MG63 (cell line): ENCODE results near the gene AAR2. TPM values are rescaled to one million over a fixed set of nuclear protein-coding genes. Genes with fewer than 3 reads are reported as not detected.

ENCODE experiments used
- DNase-seq: peaks from one replicate; pipeline ENCODE4 v3.0.0-alpha.2; 2020
- H3K27me3 ChIP-seq: fragments of 250-450 bp; sonication (Bioruptor Pico); 2 replicates; pipeline ENCODE4 v1.5.1; 2020; ENCODE audit warnings: mild to moderate bottlenecking, moderate library complexity
- H3K36me3 ChIP-seq: fragments of 250-450 bp; sonication (Bioruptor Pico); 2 replicates; pipeline ENCODE4 v1.5.1; 2020; ENCODE audit warnings: mild to moderate bottlenecking, moderate library complexity
- H3K4me3 ChIP-seq: fragments of 250-450 bp; sonication (Bioruptor Pico); 2 replicates; pipeline ENCODE4 v1.5.1; 2020; ENCODE audit warnings: mild to moderate bottlenecking, moderate library complexity
- H3K9me3 ChIP-seq: fragments of 250-450 bp; sonication (Bioruptor Pico); 2 replicates; pipeline ENCODE4 v1.5.1; 2020; ENCODE audit warnings: mild to moderate bottlenecking, moderate library complexity
- total RNA-seq: library from RNA; depleted of rRNA; stranded (reverse); fragments of >200 nt; shearing (Covaris generic); gene quantifications from 2 replicates; pipeline ENCODE4 v1.2.3, GENCODE V29; 2014; ENCODE audit warnings: low replicate concordance

AAR2 gene
- total RNA-seq, 1 experiment from 2014 or later, result 59.0 TPM

GRCh38 chr20:36243726-36244125 is 7.4 kb downstream of the AAR2 start:
- no peak overlapping the region for H3K4me3 ChIP-seq
- H3K9me3 ChIP-seq, result no peaks in the 10 kb centered on the region
- H3K27me3 ChIP-seq, result no peaks in the 10 kb centered on the region
- peaks cover 92% of the 10 kb centered on the region for H3K36me3 ChIP-seq
- no peak for DNase-seq

GRCh38 chr20:36246401-36246800 is 10.1 kb downstream of the AAR2 start:
- Histone ChIP-seq H3K4me3 (no peak overlapping the region), H3K9me3 (no peaks in the 10 kb centered on the region), H3K27me3 (no peaks in the 10 kb centered on the region), H3K36me3 (peaks cover 91% of the 10 kb centered on the region)
- DNase-seq, result no peak

DNA sequence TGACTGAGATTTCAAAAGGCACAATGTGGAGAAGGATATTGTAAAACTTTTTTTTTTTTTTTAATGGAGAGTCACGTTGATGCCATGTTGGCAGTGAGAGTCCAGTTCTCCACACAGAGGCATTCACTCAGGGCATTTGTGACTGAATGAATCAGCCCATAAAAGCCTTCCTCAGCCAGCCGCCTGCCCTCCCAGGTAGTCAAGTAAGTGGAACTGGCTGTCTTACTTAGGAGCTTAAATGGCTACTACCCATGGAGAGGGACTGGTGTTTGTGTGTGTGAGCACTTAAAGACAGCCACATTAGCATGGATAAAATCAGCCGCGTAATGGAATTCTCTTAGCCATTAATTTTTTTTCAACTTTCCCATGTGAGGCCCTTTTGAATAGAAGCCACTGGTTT is 12.6 kb downstream of the AAR2 start:
- DNase-seq, result no peak
- peaks cover 87% of the 10 kb centered on the region for H3K36me3 ChIP-seq

DNA sequence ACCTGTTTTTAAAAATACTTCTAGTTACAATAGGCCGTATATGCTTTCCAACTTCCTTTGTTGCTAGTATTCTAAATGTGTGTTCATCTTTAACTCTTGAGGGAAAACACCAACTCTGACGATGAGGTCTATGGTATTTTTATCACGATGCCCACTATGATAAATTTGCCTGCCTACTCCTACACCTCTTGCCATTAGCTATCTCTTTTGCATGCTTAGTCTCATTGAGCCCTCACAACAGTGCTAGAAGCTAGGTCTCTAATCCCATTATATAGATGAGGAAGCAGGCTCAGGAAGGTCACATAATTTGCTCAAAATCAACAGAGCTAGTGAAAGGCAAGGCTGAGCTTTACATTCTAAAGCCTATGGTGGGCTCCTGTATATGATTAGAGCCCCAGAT is 13.2 kb downstream of the AAR2 start:
- no peak for DNase-seq
- H3K27me3 ChIP-seq, result no peaks in the 10 kb centered on the region
- no peak overlapping the region for H3K4me3 ChIP-seq
- peaks cover 85% of the 10 kb centered on the region for H3K36me3 ChIP-seq
- no peaks in the 10 kb centered on the region for H3K9me3 ChIP-seq

More for the DNA sequence above, 12.6 kb downstream of the AAR2 start:
- H3K4me3 ChIP-seq, result no peak overlapping the region
- H3K27me3 ChIP-seq, result no peaks in the 10 kb centered on the region
- H3K9me3 ChIP-seq, result no peaks in the 10 kb centered on the region

GRCh38 chr20:36251426-36251825 is 15.1 kb downstream of the AAR2 start:
- peaks cover 78% of the 10 kb centered on the region for H3K36me3 ChIP-seq

DNA sequence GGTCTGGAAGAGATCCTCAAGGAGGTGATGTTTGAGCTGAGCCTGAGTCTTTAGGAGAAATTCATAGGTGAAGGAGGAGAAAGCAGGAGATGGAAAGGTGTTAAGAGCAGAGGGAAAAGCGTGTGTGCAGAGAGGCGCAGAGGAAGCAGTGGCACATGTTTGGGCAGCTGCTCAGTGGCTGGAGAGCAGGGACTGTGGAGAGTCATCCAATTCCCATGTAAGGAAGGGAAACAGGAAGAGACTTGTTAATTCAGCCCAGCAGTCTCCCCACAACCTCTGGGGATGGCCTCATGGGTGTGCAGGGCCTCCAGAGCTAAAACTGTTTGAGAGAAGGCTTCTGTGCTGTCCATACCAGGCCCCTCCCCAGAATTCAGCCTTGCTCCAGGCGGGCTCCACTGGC is 16.2 kb downstream of the AAR2 start:
- Histone ChIP-seq H3K27me3 (no peaks in the 10 kb centered on the region), H3K4me3 (no peak overlapping the region), H3K36me3 (peaks cover 75% of the 10 kb centered on the region), H3K9me3 (no peaks in the 10 kb centered on the region)
- DNase-seq, result no peak

More at GRCh38 chr20:36251426-36251825, 15.1 kb downstream of the AAR2 start:
- no peaks in the 10 kb centered on the region for H3K9me3 ChIP-seq
- no peak for DNase-seq
- H3K4me3 ChIP-seq, result no peak overlapping the region
- H3K27me3 ChIP-seq, result no peaks in the 10 kb centered on the region

DNA sequence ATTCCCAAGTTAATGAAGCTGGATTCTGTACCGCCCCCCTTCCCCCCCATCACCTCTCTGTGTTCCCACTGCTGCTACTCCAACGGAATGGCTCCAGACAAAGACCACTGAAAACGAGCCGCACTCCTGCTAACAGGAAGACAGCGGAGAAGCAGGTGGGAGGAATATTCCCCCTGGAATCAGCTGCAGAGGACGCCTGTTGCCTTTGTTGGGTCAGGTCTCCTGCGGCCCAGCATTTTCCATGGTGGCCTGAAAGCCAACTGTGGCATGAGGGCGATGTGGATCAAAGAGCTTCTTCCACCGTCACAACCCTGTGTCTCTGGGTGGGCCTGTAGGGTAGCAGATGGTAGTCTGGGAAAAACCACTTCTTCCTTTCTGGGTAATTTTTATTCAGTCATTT is 16.8 kb downstream of the AAR2 start:
- H3K36me3 ChIP-seq, result peaks cover 72% of the 10 kb centered on the region
- no peak for DNase-seq
- no peaks in the 10 kb centered on the region for H3K9me3 ChIP-seq
- H3K27me3 ChIP-seq, result no peaks in the 10 kb centered on the region
- no peak overlapping the region for H3K4me3 ChIP-seq

DNA sequence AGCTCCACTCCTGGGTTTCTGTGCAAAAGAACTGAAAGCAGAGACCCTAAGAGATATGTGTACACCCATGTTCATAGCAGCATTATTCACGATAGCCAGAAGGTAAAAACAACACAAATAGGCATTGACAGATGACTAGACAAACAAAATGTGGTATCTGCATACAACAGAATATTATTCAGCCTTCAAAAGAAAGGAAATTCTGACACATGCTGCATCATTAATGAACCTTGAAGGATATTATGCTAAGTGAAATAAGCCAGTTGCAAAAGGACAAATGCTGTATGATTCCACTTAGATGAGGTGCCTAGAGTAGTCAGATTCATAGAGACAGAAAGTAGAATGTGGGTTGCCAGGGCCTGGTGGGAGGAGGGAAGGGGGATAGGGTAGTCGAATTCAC is 17.8 kb downstream of the AAR2 start:
- peaks cover 61% of the 10 kb centered on the region for H3K36me3 ChIP-seq
- DNase-seq, result no peak
- H3K4me3 ChIP-seq, result no peak overlapping the region
- H3K9me3 ChIP-seq, result no peaks in the 10 kb centered on the region
- no peaks in the 10 kb centered on the region for H3K27me3 ChIP-seq

GRCh38 chr20:36255445-36255844 is 19.2 kb downstream of the AAR2 start:
- Histone ChIP-seq H3K27me3 (no peaks in the 10 kb centered on the region), H3K4me3 (no peak overlapping the region), H3K9me3 (no peaks in the 10 kb centered on the region), H3K36me3 (peaks cover 50% of the 10 kb centered on the region)
- DNase-seq, result no peak

DNA sequence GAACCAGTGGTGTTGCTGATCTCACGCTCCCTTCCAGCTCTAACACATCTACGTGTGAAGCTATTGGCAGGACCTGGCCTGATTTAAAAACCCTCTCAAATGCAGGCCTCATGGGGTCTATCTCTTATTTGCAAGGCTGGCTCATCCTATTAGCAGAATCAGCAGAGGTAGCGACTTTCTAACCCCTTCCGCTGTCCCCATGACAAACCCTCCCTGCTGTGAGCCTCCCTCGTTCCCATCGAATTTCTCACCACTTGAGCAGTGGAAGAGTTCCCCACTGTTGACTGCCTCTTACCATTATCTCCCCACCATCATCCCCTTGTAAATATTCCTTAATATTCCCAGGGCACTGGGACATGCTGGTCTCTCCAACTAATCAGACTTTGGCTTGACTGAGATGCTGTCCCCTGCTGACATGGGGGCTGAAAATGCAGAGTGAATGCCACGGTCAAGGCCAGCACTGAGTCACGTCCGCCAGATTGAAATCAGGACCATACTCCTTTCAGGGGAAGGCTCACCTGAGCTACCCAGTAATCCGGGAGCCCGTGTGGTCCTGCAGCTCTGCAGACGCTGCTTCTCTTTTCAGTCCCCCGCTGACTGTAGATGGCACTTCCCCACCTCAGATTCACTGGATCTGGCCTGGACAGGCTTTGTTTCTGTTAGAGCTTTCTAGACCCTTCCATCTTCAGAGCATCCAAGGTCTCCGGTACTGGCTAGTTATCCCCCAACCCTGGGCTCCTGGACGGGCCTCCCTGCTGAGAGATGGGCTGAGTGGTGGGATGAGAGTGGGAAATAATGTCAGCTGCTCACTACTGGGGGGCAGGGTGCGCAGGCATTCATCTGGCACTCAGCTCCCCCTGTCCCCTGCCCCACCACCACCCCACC is 23.1 kb downstream of the AAR2 start:
- DNase-seq, result no peak
- no peak overlapping the region for H3K4me3 ChIP-seq
- H3K27me3 ChIP-seq, result no peaks in the 10 kb centered on the region
- H3K9me3 ChIP-seq, result no peaks in the 10 kb centered on the region
- H3K36me3 ChIP-seq, result peaks cover 19% of the 10 kb centered on the region

DNA sequence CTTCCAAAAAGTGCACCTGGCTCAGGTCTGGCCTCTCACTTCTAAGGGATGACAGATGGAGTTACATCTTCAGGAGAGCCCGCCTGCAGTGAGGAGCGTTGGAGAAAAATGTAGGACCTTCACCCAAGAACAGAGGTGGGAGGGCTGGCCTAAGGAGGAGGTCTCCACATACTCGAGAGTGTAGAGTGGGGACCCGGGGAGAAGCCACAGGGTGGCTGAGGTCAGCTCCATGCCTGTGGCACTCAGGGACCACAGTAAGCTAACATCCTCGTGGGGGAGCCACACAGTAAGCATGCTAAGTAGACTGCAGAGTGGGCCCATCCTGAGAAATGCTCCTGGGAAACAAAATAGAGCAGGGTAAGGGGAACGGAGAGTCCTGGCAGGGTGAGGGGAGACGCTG is 24.0 kb downstream of the AAR2 start:
- no peak overlapping the region for H3K4me3 ChIP-seq
- DNase-seq, result no peak
- no peaks in the 10 kb centered on the region for H3K27me3 ChIP-seq
- H3K36me3 ChIP-seq, result peaks cover 11% of the 10 kb centered on the region
- no peaks in the 10 kb centered on the region for H3K9me3 ChIP-seq

DNA sequence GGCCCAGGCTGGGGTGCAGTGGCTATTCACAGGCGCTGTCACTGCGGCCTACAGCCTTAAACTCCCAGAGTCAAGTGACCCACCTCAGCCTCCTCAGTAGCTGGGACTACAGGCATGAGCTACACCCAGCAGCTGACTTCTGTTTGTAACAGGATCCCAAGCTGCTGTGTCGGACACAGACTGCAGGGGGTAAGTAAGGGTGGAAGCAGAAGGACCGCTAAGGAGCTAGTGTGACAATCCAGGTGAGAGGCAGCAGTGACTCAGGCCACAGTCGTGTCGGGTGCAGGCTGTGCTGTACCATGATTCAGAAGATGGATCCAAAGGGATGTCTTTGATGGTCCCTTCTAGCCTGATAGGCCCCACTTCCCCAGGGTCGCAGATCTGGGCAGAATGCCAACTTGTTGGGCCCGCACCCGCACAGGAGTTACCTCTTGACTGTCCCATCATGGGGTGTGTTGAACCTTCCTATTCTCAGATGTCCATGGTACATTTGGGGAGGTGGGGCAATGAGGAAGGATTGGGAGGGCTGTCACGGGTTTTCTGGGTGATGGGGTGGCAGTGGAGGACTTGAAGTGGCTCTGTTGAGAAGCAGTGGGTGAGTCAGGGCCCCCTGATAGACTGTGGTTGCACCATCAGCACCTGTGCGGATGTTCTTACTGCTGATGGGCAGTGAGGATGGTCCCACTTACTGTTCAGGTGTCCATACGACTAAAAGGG is 25.3 kb downstream of the AAR2 start:
- no peaks in the 10 kb centered on the region for H3K27me3 ChIP-seq
- H3K4me3 ChIP-seq, result no peak overlapping the region
- no peaks in the 10 kb centered on the region for H3K9me3 ChIP-seq
- no peak for DNase-seq
- H3K36me3 ChIP-seq, result peaks cover 6% of the 10 kb centered on the region

DNA sequence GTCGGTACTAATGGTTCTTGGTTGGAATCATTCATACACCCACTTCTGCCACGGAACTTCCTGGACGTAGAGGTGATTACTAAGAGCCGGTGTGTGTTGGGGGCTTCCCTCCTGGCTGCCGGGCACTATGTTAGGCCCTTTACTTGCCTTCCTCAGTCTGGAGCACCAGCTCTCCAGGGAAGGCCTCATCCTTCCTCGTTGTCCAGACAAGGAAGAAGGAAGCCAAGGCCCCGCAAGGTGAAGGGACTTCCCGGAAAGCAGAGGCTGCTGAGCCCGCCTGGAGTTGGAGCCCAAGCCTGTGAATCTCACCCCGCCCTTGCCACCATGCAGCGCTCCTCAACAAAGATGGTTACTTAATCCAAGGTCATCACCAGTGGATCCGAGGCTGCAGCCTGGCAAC is 26.2 kb downstream of the AAR2 start:
- Histone ChIP-seq H3K36me3 (no peaks in the 10 kb centered on the region; the same call in 1 of the 2 replicates), H3K9me3 (no peaks in the 10 kb centered on the region), H3K4me3 (no peak overlapping the region), H3K27me3 (no peaks in the 10 kb centered on the region)
- DNase-seq, result no peak

DNA sequence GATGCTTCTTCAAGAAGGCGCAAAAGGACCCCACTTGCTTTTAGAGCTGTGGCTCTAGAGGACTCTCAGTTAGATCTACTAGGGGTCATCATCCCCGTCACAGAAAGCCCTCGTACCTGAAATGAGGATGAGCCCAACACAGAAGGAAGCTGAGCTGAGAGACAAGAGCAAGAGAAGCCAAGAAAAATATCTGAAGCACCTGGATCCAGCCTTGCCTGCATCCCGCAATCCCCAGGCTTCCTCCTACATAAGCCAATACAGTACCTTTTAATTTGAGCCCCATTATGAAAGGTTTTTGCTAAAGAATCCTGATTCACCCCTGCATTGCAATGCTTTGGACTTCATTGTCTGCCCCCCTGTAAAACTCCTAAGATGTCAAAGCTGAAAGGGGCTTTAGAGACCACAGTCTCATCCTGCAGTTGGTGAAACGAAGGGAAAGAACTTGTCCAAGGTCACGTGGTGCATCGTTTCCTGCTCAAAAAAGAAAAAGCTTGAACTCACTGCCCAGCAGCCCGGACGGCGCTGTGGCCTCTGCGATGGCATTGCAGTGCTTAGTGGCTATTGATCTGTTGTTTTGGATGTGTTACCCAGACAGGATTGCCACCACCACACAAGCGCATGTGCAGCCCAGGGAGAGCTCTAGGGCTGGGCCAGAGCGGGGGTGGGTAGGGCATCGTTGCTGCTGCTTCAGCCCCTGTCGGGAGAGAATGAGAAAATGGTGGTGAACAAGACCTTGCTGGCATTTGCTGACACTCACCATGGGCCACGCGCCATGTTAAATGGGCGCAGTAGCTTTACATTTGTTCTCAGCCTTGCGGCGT is 28.4 kb downstream of the AAR2 start:
- no peaks in the 10 kb centered on the region for H3K9me3 ChIP-seq
- H3K36me3 ChIP-seq, result no peaks in the 10 kb centered on the region
- no peaks in the 10 kb centered on the region for H3K27me3 ChIP-seq
- H3K4me3 ChIP-seq, result no peak overlapping the region
- no peak for DNase-seq

- Histone ChIP-seq H3K4me3 (no peak overlapping the region), H3K9me3 (no peaks in the 10 kb centered on the region), H3K36me3 (no peaks in the 10 kb centered on the region), H3K27me3 (no peaks in the 10 kb centered on the region)
- DNase-seq, result no peak
Observed at GRCh38 chr20:36266189-36266588, 29.9 kb downstream of the AAR2 start.

GRCh38 chr20:36267605-36268381 is 31.5 kb downstream of the AAR2 start:
- DNase-seq, result no peak
- no peak overlapping the region for H3K4me3 ChIP-seq
- H3K9me3 ChIP-seq, result no peaks in the 10 kb centered on the region
- no peaks in the 10 kb centered on the region for H3K36me3 ChIP-seq
- H3K27me3 ChIP-seq, result no peaks in the 10 kb centered on the region
